DMS153 treated with DMSO at 0.1 percent for 48 hours (cell line): ENCODE measurements around the gene SIN3B.
"Not testable (repeated sequence)": the region's sequence is repeated elsewhere in the genome, so short reads cannot be mapped to it uniquely, and the experiment has no call there.

Source experiments
- DNase-seq: peaks from one replicate; lab custom pipeline; 2025; ENCODE audit not compliant: unreplicated experiment; lab: John Stamatoyannopoulos, UW

Gene SIN3B, protein sequence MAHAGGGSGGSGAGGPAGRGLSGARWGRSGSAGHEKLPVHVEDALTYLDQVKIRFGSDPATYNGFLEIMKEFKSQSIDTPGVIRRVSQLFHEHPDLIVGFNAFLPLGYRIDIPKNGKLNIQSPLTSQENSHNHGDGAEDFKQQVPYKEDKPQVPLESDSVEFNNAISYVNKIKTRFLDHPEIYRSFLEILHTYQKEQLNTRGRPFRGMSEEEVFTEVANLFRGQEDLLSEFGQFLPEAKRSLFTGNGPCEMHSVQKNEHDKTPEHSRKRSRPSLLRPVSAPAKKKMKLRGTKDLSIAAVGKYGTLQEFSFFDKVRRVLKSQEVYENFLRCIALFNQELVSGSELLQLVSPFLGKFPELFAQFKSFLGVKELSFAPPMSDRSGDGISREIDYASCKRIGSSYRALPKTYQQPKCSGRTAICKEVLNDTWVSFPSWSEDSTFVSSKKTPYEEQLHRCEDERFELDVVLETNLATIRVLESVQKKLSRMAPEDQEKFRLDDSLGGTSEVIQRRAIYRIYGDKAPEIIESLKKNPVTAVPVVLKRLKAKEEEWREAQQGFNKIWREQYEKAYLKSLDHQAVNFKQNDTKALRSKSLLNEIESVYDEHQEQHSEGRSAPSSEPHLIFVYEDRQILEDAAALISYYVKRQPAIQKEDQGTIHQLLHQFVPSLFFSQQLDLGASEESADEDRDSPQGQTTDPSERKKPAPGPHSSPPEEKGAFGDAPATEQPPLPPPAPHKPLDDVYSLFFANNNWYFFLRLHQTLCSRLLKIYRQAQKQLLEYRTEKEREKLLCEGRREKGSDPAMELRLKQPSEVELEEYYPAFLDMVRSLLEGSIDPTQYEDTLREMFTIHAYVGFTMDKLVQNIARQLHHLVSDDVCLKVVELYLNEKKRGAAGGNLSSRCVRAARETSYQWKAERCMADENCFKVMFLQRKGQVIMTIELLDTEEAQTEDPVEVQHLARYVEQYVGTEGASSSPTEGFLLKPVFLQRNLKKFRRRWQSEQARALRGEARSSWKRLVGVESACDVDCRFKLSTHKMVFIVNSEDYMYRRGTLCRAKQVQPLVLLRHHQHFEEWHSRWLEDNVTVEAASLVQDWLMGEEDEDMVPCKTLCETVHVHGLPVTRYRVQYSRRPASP

DNA sequence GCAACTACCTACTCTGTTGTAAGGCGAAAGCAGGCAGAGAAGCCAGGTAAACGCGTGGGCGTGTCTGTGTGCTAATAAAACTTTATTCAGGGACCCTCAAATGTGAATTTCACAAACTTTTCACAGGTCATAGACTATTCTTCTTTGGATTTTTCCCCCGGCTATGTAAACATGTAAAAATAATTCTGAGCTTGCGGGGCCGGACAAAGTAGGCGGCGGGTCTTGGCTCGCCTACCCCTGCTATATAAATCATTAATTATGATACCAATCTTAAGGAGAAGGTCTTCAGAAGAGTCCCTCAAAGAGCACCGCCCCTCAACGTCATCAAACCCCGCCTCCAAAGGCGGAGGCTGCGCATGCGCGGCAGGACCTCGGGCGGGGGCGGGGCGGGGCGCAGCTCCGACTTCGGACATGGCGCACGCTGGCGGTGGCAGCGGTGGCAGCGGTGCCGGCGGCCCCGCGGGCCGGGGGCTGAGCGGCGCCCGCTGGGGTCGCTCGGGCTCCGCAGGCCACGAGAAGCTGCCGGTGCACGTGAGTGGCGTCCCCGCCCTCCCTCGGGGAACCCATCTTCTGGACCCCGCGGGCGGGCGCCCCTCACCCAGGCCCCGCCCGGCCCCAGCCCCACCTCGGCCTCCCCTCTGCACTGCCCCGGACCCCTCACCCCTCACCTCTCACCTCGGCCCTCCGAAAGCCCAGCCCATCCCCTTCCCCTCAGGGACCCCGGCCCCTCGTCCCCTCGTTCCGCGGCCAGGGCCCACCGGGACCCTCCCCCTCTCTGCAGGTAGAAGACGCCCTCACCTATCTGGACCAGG is at the start of gene SIN3B:
SIN3B (plus strand) TSS at position 389 of the 812 bp plus-strand sequence; CDS start at position 412, 23 bp downstream.
- DNase-seq: peak; percentile 59

DNA sequence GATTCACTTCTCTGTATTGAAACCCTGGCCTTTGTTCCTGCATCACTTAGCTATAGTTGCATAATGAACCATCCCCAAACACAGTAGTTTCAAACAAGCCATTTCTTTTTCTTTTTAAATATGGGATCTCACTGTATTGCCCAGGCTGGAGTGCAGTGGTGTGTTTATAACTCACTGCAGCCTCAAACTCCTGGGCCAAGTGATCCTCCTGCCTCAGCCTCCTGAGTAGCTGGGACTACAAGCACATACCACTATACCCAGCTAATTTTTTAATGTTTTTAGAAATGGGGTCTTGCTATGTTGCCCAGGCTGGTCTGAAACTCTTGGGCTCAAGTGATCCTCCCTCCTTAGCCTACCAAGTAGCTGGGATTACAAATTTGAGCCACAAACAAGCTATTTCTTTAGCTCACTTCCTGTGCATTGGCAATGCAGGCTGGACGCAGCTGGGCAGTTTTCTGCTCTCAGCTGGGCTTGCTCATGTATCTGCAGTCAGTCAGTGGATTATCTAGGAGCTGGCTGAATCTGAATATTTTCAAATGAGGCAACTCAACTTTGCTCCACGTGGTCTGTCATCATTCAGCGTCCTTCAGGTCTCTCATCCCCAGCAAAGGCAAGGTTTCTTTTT is 49.5 kb upstream of the SIN3B start:
- DNase-seq: no peak

DNA sequence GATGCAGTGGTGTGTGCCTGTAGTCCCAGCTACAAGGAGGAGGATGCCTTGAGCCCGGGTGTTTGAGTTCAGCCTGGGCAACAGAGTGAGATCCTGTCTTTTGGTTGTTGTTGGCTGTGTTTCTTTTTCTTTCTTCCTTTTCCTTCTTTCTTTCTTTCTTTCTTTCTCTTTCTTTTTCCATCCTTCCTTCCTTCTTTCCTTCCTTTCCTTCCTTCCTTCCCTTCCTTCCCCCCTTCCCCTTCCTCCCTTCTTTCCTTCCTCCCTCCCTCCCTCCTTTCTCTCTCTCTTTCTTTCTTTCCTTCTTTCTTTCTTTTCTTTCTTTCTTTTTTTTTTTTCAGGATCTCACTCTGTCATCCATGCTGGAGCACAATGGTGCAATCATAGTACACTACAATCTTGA is 46.5 kb upstream of the SIN3B start:
- no peak for DNase-seq

DNA sequence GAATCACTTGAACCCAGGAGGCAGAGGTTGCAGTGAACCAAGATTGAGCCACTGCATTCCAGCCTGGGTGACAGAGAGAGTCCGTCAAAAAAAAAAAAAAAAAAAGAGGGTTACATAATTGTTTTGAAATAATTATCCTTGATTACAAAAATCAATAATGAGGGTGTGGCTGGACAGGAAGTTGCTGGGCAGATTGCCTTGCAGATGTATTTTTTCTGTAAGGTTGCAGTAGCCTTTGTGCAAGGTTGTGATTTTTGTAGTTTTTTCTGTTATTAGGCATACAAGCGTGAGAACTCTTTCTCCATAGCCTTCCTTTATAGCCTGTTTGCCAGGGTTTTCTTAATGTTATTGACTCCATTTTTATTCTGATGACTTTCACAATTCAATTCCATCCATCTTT is 40.7 kb upstream of the SIN3B start:
- DNase-seq: no peak

DNA sequence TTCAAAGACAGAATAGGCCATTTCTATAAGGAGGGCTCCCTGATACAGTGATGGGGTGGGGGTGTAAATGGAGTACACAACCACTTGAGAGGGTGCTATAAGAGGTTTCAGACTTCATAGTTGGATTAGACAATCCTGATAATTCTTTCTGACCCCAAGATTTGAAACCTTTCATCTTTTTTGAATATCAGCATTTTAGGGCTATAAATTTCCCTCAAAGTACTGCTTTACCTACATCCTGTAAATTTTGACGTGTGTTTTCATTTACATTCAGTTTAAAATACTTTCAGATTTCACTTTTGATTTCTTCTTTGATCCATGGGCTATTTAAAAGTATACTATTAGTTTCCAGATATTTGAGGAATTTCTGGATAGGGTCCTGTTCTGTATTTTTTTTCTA is 40.0 kb upstream of the SIN3B start:
- no peak for DNase-seq

DNA sequence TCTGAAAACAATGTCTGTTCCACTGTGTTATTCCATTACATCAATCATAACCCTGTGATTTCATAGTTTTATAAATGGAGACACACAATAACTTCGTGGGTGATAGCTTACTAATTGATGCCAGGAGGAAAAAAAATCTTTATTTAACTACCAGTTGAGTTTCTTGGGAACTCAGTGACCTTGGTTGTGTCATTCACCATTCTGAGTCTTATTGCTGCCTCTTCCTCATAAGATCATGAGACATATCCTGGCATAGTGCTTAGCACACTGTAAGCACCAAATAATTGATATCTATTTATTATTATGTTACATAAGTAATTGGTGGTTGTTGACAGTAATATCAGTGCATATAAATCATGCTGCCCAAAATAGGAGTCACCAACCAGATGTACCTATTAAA is 39.1 kb upstream of the SIN3B start:
- DNase-seq: no peak

DNA sequence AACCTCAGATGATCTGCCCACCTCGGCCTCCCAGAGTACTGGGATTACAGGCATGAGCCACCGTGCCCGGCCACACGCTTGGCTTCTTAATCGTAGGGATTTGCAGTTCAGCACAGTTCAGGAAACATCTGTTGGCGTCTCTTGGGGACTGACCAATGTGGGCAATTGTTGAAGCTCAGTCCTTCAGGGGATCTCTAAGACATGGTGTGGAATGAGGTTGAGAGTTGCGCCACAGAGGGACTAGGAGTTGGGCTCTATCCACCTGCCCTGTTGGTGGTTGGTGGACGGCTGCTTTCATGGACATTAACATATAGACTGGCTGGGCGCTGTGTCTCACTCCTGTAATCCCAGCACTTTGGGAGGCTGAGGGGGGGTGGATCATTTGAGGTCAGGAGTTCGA is 37.3 kb upstream of the SIN3B start:
- DNase-seq: no peak

DNA sequence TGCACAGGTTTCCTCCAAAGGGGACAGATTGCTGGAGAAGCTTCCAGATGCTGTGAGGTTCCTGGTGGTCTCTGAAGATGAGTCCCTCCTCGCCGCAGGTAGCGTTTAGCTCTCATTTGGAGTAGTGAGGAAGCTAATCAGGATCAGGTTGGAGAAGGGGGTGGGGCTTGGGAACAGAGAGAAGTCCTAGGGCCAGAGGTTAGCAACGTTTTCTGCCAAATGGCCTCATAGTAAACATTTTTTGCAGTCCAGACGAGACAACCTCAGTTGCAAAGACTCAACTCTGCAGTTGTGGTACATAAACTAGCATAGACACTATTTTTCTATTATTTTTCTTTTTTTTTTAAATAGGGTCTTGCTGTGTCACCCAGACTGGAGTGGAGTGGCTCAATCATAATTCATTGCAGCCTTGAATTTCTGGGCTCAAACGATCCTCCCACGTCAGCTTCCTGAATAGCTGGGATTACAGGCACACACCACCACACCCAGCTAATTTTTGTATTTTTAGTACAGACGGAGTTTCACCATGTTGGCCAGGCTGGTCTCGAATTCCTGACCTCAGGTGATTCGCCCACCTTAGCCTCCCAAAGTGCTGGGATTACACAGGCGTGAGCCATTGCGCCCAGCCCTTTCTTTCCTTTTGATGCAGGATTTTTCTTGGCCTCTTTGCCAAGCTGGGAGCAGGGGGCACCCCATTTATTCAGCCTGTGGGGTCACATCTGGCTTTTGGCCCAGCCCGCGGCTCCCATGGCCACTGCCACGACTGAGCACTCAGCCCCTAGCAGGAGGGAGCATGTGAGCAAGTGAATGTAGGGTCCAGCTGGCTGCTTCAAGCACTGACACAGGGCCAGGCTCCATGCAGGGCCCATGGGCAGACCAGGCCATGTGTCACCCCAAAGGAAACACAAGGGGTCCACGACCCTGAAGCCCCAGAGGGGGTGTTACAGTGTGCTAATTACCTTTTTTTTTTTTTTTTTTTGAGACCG is 34.4 kb upstream of the SIN3B start:
- DNase-seq: no peak

DNA sequence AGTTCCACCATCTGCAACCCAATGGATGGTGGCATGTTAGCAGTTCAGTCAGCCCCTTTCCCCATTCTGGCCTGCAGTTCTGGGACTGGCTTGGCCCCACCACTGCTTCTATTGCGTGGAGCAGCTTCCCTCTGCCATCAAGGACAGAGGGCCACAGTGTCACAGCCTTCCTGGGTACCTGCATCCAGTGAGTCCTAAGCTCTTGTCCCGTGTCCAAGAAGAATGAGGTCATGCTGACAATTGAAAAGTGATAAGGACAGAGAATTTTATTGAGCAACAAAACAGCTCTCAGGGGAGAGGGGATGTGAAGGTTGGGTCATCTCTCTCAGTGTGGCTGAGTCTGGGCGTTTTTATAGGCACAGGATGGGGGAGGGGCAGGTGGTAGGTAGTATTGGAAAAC is 33.5 kb upstream of the SIN3B start:
- DNase-seq: no peak

DNA sequence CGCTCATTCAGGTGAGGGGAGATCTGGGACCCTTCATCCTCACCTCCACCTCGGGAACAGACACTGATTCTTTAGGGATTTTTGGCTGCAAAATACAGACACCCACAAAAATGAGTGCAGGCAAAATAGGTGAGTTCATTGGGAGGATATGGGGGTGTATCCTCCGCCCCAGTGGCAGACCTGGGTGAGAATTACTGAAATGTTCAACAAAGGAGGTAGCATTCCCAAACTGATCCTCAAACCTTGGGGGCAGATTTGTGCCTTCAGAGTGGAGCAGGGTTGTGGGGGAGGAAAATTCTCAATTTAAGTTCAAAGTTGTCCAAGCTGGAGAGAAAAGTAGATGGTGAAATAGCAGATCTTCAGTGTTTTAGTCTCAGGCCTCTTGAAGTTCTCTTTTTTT is 31.3 kb upstream of the SIN3B start:
- no peak for DNase-seq

DNA sequence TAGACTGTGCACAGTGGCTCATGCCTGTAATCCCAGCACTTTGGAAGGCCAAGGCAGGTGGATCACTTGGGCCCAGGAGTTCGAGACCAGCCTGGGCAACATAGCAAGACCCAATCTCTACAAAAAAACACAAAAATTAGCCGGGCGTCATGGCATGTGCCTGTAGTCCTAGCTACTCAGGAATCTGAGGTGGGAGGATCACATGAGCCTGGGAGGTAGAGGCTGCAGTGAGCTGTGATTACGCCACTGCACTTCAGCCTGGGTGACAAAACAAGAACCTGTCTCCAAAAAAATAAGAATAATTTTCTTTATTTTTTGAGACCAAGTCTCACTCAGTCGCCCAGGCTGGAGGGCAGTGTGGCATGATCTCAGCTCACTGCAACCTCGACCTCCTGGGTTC is 30.9 kb upstream of the SIN3B start:
- DNase-seq: not testable (repeated sequence)

DNA sequence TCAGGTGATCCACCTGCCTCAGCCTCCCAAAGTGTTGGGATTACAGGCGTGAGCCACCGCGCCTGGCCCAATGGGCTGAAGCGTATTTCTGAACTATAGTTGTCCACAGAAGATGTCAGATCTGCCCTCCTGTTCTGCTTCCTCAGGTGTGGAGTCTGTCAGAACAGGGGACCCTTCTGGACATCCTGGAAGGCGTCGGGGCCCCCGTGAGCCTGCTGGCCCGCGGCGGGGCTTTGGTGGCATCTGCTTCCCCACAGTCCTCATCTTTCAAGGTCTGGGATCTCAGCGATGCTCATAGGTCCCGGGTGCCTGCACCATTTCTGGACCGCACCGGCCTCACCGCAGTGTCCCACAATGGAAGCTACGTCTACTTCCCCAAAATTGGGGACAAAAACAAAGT is 29.5 kb upstream of the SIN3B start:
- no peak for DNase-seq

DNA sequence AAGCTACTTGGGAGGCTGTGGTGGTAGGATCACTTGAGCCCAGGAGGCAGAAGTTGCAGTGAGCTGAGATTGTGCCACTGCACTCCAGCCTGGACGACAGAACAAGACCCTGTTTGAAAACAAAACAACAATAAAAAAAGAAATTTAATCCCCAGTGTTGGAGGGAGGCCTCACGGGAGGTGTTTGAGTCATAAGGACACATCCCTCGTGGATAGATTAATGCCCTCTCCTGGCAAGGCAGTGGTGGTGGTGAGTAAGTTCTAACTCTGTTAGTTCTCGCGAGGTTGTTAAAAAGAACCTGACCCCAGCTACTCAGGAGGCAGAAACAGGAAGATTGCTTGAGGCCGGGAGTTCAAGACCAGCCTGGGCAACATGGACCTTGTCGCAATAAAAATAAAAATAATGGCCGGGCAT is 27.6 kb upstream of the SIN3B start:
- DNase-seq: no peak

DNA sequence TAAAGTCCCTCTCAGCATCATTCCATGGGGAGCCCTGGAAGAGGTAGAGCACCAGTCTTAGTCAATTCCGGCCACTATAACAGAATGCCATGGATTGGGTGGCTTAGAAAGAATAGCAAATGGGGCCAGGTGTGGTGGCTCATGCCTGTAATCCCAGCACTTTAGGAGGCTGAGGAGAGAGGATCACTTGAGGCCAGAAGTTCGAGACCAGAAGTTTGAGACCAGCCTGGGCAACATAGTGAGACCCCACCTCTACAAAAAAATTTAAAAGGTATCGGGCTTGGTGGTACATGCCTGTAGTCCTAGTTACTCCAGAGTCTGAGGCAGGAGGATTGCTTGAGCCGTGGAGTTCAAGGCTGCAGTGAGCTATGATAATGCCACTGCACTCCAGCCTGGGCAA is 25.0 kb upstream of the SIN3B start:
- DNase-seq: no peak

DNA sequence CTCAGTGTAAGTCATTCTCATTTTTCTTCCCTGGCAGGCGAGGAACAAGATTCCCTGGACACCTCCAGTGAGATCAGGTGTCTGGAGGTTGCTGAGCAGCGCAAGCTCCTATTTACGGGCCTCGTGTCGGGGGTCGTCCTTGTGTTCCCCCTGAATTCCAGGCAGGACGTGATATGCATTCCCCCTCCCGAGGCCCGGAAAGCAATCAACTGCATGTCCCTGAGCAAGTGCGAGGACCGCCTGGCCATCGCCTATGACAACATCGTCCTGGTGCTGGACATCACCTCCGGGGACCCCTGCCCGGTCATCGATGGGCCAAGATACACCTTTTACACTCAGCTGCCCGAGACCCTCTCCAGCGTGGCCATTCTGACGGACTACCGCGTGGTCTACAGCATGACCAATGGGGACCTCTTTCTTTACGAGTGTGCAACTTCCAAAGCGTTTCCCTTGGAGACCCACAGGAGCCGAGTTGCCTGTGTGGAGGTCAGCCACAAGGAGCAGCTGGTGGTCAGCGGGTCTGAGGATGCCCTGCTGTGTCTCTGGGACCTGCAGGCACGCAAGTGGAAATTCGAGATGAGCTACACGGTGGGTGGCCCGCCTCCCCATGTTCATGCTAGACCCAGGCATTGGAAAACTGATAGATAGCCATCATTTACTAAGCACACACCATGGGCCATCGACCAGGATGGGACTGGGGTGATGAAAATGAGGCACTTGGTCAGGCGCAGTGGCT is 21.5 kb upstream of the SIN3B start:
- no peak for DNase-seq

DNA sequence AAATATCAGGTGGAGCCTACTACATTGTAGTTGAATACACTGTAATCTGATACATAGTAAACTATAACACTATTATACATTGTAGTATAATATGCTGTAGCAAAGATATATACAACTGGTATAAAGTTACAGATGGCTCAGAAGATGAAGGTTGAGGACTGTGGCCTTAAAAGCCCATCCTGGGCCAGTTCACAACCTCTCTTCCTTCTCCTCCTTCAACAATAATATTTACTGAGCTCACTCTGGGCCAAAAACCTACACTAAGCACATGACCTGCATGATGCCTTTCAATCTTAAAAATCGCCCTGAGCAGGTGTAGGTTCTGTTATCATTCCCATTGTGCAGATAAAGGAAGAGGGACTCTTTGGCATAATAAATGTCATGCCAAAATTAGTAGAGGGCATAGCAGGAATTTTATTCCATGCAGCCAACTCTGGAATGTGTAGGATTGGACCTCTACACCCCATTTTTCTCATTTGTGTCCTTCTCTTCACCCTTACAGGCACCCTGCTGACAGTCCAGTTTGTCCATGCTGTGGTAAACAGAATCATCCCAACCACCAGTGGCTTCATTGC is 14.6 kb upstream of the SIN3B start:
- DNase-seq: no peak

DNA sequence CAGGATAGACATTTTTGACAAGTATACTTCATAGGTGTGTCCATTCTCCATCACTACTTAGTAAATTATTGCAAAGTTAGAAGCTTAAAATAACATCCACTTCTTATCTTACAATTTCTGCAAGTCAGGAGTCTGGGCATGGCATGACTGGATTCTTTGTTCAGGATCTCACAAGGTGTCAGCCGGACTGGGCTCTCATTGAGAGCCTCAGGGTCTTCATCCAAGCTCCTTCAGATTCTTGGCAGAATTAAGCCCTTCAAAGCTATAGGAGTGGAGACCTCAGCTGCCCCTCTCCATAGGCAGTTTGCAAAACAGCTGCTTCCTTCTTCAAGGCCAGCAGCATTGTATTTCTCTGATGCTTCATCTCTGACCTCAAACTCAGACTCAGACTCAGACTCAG is 9.1 kb upstream of the SIN3B start:
- DNase-seq: no peak

DNA sequence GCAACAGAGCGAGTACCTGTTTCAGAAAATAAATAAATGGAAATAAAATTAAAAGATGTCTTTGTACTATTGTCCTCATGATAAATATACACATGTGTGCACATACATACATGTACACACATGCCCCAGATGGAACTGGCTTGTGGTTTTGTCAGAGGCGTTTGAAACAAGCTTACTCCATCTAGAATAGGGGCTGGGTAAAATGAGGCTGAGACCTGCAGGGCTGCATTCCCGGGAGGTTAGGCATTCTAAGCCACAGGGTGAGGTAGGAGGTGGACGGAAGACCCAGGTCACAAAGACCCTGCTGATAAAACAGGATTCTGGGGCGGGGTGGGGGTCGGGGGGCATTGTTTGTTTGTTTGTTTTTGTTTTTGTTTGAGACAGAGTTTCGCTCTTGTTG is 8.1 kb upstream of the SIN3B start:
- no peak for DNase-seq
